ENCODE results near the gene PTPRG.

DNA sequence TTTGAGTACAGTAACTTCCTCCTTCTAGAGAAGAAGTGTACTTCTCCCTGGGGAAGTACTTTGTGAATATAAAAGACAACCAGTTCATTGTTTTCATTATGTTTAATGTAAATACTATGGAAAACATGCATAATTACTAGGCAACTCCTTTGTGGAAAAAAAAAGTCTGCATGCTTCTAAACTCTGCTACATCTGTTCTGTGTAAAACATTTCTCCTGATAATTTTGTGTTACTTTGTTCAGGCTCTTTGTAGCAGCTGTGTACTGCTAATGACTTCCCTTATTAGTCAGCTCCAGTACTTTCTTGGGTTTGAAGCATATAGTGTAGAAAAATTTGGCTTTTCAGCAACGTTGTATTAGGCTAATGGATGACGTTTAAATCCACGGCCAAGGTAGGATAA, 700.4 kb downstream of the PTPRG start:
- TF ChIP-seq CTCF (conservative IDR thresholded peaks at IDR 0.05; ENCODE audit: low read length) (no peak), EZH2phosphoT487 (IDR thresholded peaks at IDR 0.05; ENCODE audit: borderline replicate concordance, low read depth, low read length) (no peak)
